Measurements from ENCODE around the gene PTGFRN. TPM values are rescaled to one million over a fixed set of nuclear protein-coding genes. Genes with fewer than 3 reads are reported as not detected.
A peak's percentile ranks its signal among the peaks of the same experiment; 100 is the strongest.

PTGFRN gene
- total and polyA plus RNA-seq, 2 experiments from 2014 or later: 17.4 to 32.7 TPM

GRCh38 chr1:116877141-116877818 is 32.4 kb upstream of the PTGFRN start:
- Histone ChIP-seq H3K4me1 (ENCODE audit: insufficient read depth) (peaks cover 39% of the 10 kb centered on the region), H2AFZ (no peak overlapping the region), H3F3A (replicated peaks; ENCODE audit: low read depth) (no peaks in the 10 kb centered on the region), H3K27me3 (ENCODE audit: insufficient read depth) (no peaks in the 10 kb centered on the region), H3K9me2 (ENCODE audit: insufficient read depth) (no peaks in the 10 kb centered on the region), H3K4me2 (peak overlapping the region; percentile 75; the same call in 1 of the 2 replicates), H4K20me1 (replicated peaks; ENCODE audit: insufficient read depth) (no peaks in the 10 kb centered on the region), H3K36me3 (ENCODE audit: insufficient read depth) (no peaks in the 10 kb centered on the region; the same call in 1 of the 2 replicates), H3K79me2 (replicated peaks; ENCODE audit: insufficient read depth) (no peaks in the 10 kb centered on the region), H3K4me3 (no peak overlapping the region), H3K27ac (ENCODE audit: low read depth) (no peak overlapping the region)
- Mint-ChIP-seq H3K9me3 (no peaks in the 10 kb centered on the region), H3K4me3 (no peak overlapping the region), H3K27ac (no peak overlapping the region), H3K36me3 (ENCODE audit: low read depth) (no peaks in the 10 kb centered on the region), H3K4me1 (peaks cover 9% of the 10 kb centered on the region), H3K27me3 (ENCODE audit: insufficient read depth, low read depth, poor library complexity) (peaks cover 4% of the 10 kb centered on the region)
- TF ChIP-seq JUNB (IDR thresholded peaks at IDR 0.05; ENCODE audit: unreplicated experiment) (no peak), EZH2 (IDR thresholded peaks at IDR 0.05; ENCODE audit: low read depth, unreplicated experiment) (no peak), EZH2phosphoT487 (IDR thresholded peaks at IDR 0.05; ENCODE audit: unreplicated experiment) (no peak), NANOG (IDR thresholded peaks at IDR 0.05; ENCODE audit: borderline replicate concordance) (no peak), ZNF114 (CRISPR knock-in tag; IDR thresholded peaks at IDR 0.05) (no peak), CREB1 (CRISPR knock-in tag; IDR thresholded peaks at IDR 0.05; ENCODE audit: low read depth) (no peak), POLR2AphosphoS5 (IDR thresholded peaks at IDR 0.05; ENCODE audit: low read depth) (no peak), ZNF462 (CRISPR knock-in tag; IDR thresholded peaks at IDR 0.05) (no peak)
- no peak for ATAC-seq
- DNase-seq (ENCODE audit: low spot score): no peak
